Muscle layer of colon (tissue), 2 donors: ENCODE data around the gene FRMD5.

Experiments used
- H3K27ac ChIP-seq: one replicate; pipeline ENCODE4 v1.7.0; 2013; ENCODE audit warnings: low read depth, mild to moderate bottlenecking, low read length, moderate library complexity
- H3K27me3 ChIP-seq, 2 donors: one replicate each; pipeline ENCODE4 v1.7.0; 2013; ENCODE audit warnings: low read length in 2 of 2, mild to moderate bottlenecking in 2 of 2; ENCODE audit not compliant: insufficient read depth in 2 of 2, control insufficient read depth in 1 of 2
- H3K36me3 ChIP-seq: one replicate; pipeline ENCODE4 v1.7.0; 2013; ENCODE audit warnings: mild to moderate bottlenecking, low read length; ENCODE audit not compliant: insufficient read depth
- H3K4me1 ChIP-seq: one replicate; pipeline ENCODE4 v1.7.0; 2013; ENCODE audit warnings: mild to moderate bottlenecking, low read length; ENCODE audit not compliant: insufficient read depth
- H3K4me3 ChIP-seq, 2 donors: one replicate each; pipeline ENCODE4 v1.7.0; 2013; ENCODE audit warnings: low read length in 2 of 2, low read depth in 1 of 2, mild to moderate bottlenecking in 1 of 2, moderate library complexity in 1 of 2
- H3K9ac ChIP-seq: one replicate; pipeline ENCODE4 v1.7.0; 2013; ENCODE audit warnings: low read length
- H3K9me3 ChIP-seq: one replicate; pipeline ENCODE4 v1.7.0; 2013; ENCODE audit warnings: mild to moderate bottlenecking, low read length
- donor health status: abdominal sarcoma.
- donor health status: Adenocarcinoma of cecum.

The FRMD5 gene

DNA sequence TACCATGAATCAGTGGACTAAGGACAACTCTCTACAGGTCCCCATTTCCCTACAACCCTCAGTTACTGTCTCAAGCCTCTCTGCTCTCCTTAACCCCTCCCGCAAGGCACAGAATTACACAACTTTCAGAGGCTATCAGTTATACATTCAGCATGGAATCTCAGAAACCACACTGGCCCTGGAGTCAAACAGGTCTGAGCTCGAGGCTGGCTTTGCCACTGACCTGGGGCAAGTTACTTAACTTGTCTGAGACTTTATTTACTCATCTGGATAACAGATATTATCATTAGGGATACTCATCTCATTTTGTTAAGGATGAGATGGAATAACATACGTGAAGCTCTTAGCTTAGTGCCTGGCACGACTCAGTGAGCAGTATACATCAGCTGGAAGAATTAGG, 273.1 kb downstream of the FRMD5 start:
- no peaks in the 10 kb centered on the region for H3K9me3 ChIP-seq

DNA sequence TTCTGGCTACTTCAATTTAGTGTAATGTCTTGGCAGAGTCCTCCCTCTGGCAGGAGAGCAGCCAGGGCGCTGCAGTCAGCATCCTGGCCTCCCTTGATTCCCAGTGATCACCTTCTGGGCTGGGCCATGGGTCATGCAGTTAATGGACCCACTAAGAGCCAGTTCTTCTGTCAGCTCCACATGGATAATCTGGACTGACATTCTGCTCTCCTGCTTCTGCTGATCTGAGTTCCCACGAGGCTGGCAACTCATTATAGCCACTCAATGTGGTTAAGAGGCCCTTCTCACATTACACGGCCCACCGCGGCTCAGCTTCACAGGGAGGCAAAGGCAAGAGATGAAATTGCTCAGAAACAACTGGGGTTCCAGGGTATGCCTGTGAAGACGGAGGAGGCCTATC, 274.3 kb downstream of the FRMD5 start:
- no peak overlapping the region for H3K27ac ChIP-seq
- H3K36me3 ChIP-seq = no peaks in the 10 kb centered on the region
- no peak overlapping the region for H3K9ac ChIP-seq
- peaks cover 6% of the 10 kb centered on the region for H3K4me1 ChIP-seq
- H3K27me3 ChIP-seq = no peaks in the 10 kb centered on the region
- no peak overlapping the region for H3K4me3 ChIP-seq
- H3K9me3 ChIP-seq = no peaks in the 10 kb centered on the region

More for the DNA sequence above, 273.1 kb downstream of the FRMD5 start:
- H3K27me3 ChIP-seq = no peaks in the 10 kb centered on the region
- no peaks in the 10 kb centered on the region for H3K36me3 ChIP-seq
- no peak overlapping the region for H3K9ac ChIP-seq
- no peaks in the 10 kb centered on the region for H3K4me1 ChIP-seq
- no peak overlapping the region for H3K4me3 ChIP-seq
- H3K27ac ChIP-seq = no peak overlapping the region

DNA sequence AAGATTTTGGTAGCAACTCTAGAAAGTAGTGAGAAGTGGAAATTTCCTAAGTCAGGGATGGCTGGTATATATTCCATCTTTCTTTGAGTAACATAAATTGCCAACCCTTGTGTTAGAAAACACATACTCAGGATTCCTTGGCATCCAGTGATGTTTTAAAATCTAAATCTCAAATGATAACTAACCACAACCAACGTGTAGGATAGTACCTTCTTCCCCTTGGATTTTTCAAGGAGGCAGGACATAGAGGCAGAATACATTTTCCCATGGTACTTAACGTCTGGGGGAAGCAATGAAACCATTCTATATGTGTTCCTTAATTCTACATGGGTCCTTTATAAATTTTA, 274.8 kb downstream of the FRMD5 start:
- Histone ChIP-seq H3K9ac (no peak overlapping the region), H3K27ac (no peak overlapping the region)

DNA sequence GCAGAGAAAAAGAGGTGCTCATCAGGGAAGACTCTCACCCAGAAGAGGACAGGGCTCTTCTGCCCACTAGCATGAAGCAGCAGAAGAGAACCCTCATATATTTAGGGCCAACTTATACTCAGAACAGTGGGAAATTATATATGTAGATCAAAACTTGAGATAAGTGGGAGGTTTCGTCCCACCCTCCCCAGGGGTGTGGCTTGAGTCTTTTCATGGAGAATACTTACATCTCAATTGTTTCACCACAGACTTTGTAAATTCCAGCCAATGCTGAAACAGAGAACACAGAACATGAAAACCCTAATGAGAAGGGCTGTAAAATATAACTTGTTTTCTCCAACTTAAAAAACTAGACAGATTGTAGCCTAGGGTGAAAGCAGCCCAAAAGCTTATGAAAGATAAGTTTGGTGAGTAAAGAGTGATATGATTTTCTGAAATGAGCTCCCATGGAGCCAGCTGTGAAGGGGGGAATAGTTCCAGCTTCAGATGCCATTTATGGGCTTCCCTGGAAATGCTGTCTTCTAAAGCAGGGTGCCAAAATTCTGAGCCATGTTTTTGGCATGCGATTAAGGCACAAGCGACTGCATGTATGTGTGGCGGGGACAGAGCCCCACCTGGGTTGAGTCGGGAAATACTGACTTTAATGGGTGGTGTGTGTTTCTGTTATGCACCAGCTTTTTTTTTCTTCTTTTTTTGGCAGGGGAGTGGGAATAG, 275.4 kb downstream of the FRMD5 start:
- no peak overlapping the region for H3K9ac ChIP-seq
- no peaks in the 10 kb centered on the region for H3K9me3 ChIP-seq
- H3K27me3 ChIP-seq = no peaks in the 10 kb centered on the region
- H3K4me3 ChIP-seq = no peak overlapping the region
- peaks cover 8% of the 10 kb centered on the region for H3K4me1 ChIP-seq
- no peaks in the 10 kb centered on the region for H3K36me3 ChIP-seq
- H3K27ac ChIP-seq = no peak overlapping the region

More for the DNA sequence above, 274.8 kb downstream of the FRMD5 start:
- Histone ChIP-seq H3K4me1 (peaks cover 8% of the 10 kb centered on the region), H3K27me3 (no peaks in the 10 kb centered on the region), H3K36me3 (no peaks in the 10 kb centered on the region), H3K9me3 (no peaks in the 10 kb centered on the region), H3K4me3 (no peak overlapping the region)

DNA sequence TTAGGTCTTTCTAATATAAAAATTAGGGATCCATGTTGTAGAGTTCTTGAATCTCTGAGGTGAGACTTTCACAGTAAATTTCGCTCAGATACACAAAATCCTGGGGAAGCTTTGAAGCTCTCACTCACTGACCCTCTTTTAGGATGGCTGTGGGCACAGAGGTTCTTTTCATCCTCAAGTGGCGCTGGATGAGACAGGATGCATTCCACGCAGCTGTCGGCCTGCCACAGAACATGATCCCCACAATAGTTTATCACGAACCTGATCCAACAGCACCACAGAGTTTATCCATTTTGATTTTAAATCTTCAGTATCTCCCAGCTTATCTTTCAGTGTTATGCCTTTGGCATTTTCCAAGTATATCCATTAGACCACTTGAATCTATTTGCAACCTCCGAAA, 276.4 kb downstream of the FRMD5 start:
- Histone ChIP-seq H3K27ac (no peak overlapping the region), H3K4me1 (peaks cover 9% of the 10 kb centered on the region), H3K9me3 (no peaks in the 10 kb centered on the region), H3K36me3 (no peaks in the 10 kb centered on the region), H3K4me3 (no peak overlapping the region), H3K27me3 (no peaks in the 10 kb centered on the region), H3K9ac (no peak overlapping the region)

DNA sequence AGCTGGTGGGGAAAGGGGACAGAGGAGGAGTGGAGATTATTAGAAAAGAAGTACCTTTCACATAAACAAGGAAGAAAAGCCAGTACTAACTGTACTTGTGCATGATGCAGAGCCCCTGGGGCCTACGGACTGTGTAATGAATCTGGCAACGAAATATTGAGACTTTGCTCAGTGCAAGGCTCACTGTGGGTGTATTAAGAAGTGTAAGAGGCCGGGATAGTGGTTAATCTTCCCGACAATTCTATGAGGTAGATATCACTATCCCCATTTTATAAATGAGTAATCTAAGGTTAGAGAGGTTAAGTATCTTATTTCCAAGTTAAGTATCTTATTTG, 278.8 kb downstream of the FRMD5 start:
- H3K4me3 ChIP-seq = no peak overlapping the region
- H3K27me3 ChIP-seq = no peaks in the 10 kb centered on the region
- peaks cover 16% of the 10 kb centered on the region for H3K4me1 ChIP-seq
- H3K36me3 ChIP-seq = no peaks in the 10 kb centered on the region
- H3K9me3 ChIP-seq = no peaks in the 10 kb centered on the region
- no peak overlapping the region for H3K9ac ChIP-seq
- no peak overlapping the region for H3K27ac ChIP-seq

DNA sequence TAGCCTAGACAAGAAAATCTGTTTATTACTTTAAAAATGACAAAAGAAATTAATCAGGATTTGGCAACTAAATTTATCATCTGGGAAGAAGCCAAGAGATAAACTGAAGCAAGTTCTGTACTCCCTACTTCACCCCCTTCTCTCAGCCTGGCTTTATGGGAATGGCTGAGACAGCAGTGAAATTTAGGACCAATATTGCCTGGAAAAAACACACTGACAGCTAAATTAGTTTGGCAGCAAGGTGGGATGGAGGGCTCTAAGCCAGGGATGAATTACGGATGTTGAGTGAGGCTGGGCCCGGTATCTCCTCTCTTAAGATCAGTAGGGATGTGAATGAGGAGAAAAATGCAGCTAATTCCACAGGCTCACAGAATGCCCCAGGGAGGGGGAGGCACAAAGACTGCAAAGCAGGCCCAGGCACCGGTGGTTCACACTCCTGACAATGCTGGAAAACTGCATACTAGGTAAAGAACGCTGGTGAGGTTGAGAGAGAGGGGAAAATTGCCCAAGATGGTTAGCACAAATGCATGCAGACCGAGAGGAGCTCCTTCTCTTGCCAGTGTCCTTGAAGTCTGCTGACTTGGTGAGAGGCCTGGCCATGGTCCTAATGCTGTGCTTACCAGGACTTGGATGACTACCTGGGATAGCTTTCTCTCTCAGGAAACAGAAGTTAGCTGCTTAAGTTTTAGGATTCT, 279.3 kb downstream of the FRMD5 start:
- no peak overlapping the region for H3K27ac ChIP-seq
- no peak overlapping the region for H3K4me3 ChIP-seq
- H3K36me3 ChIP-seq = no peaks in the 10 kb centered on the region
- no peaks in the 10 kb centered on the region for H3K9me3 ChIP-seq
- no peak overlapping the region for H3K9ac ChIP-seq
- no peaks in the 10 kb centered on the region for H3K27me3 ChIP-seq
- H3K4me1 ChIP-seq = peaks cover 16% of the 10 kb centered on the region

DNA sequence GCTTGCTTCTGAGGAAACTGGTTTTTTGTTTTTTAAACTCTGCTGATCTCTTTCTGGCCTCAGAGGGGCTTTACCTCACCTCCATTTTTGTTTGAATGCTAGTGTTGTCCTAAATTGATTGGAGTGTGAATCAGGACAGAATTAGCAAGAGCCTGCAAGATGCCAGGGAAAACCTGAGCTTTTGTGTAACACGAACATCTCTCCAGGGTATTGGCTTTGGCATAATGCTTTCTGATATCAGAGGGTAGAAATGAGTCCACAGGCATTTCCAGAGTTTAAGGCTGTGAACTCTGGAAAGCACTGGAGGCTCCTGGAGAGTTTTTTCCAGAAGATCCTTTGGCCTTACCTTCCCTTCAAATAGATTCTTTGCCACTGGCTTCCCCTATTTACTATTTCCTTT, 281.1 kb downstream of the FRMD5 start:
- Histone ChIP-seq H3K27ac (no peak overlapping the region), H3K9ac (no peak overlapping the region)

DNA sequence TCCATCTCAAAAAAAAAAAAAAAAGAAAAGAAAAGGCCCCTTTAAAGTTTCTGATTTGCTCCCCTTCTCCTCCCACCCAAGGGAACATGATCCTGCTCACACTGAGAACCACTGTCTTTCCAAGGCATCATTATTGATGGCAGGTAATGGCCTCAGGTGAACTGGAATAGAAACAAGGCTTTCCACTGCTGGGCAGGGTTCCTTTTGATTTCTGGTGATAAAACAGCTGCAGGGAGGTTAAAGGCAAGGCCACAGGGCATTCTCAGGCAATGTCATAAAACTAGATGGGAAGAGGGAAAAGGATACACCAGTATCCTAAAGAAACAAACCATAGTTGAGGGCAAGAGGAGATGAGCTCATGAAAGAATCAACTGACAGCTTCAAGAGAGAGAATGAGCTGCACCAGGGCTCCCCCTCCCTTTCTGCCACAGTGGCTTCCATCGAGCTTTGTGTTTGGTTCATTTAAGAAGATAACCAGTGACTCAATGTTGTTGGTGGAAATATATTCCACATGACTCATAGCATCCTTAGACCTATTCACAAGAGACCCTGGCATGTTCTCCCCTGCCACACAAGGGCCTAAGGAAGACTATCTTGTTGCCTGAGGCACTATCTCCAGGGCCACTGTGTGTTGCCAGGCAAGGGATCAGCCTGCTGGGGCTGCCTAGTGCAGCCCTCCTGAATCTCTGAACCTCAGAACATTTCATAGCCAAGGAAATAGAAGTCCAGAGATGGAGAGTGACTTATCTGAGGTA, 281.9 kb downstream of the FRMD5 start:
- Histone ChIP-seq H3K4me1 (peaks cover 16% of the 10 kb centered on the region), H3K36me3 (no peaks in the 10 kb centered on the region), H3K27ac (no peak overlapping the region), H3K4me3 (no peak overlapping the region), H3K27me3 (no peaks in the 10 kb centered on the region), H3K9ac (no peak overlapping the region), H3K9me3 (no peaks in the 10 kb centered on the region)

More for the DNA sequence above, 281.1 kb downstream of the FRMD5 start:
- Histone ChIP-seq H3K27me3 (no peaks in the 10 kb centered on the region), H3K4me3 (no peak overlapping the region), H3K36me3 (no peaks in the 10 kb centered on the region), H3K9me3 (no peaks in the 10 kb centered on the region), H3K4me1 (peaks cover 16% of the 10 kb centered on the region)

DNA sequence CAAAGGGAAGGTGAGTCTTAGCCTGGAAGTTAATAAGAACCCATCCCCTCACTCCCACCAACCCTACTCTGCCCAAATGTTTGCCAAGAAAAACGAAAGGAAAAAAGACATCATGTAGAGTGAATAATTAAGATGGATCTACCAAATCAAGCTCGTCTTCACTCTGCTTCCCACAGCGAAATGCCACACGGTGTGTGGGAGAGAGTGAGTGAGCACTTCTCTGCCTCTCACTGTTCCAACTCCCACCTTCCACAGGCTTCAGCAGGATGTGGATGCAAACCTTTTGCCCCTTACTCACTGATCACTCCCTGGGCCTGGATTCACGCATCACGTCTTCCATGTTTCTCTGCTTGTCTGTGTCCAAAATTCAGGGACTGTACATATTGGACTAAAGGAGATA, 282.9 kb downstream of the FRMD5 start:
- Histone ChIP-seq H3K9me3 (no peaks in the 10 kb centered on the region), H3K36me3 (no peaks in the 10 kb centered on the region), H3K27ac (no peak overlapping the region), H3K27me3 (no peaks in the 10 kb centered on the region), H3K4me1 (peaks cover 16% of the 10 kb centered on the region), H3K4me3 (no peak overlapping the region), H3K9ac (no peak overlapping the region)

DNA sequence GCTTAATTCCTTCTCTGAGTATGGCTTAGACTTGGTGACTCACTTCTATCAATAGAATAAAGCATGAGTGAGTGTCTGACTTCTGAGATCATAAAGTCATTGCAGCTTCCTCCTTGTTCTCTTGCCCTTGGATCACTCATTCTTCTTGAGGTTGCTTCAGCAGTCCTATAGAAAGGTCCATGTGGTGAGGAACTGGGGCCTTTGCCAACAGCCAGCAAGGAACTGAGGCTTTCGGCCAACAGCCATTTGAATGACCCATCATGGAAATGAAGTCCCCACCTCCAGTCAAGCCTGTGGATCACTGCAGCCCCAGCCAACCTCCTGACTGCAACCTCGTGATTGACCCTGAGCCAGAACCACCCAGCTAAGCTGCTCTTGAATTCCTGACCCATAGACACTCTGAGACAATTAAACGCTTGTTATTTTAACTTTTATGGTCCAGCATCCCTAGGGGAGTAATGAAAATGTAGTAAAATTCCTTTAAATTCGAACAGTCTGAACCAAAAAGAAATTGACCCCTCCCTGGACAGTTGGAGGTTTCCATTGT, 283.8 kb downstream of the FRMD5 start:
- Histone ChIP-seq H3K4me1 (peaks cover 16% of the 10 kb centered on the region), H3K36me3 (no peaks in the 10 kb centered on the region)

More for the DNA sequence above, 283.8 kb downstream of the FRMD5 start:
- no peaks in the 10 kb centered on the region for H3K27me3 ChIP-seq
- no peak overlapping the region for H3K27ac ChIP-seq
- no peak overlapping the region for H3K4me3 ChIP-seq
- H3K9me3 ChIP-seq = no peaks in the 10 kb centered on the region
- H3K9ac ChIP-seq = no peak overlapping the region
